GM18907 (cell line): Measurements from ENCODE around the gene PLPPR5.
"Not testable (repeated sequence)": the region's sequence is repeated elsewhere in the genome, so short reads cannot be mapped to it uniquely, and the experiment has no call there.

Source experiments
- ATAC-seq: cut with Tn5 transposase; IDR thresholded peaks from one replicate; pipeline ENCODE4 v1.9.1; 2021; ENCODE audit warnings: mild to moderate bottlenecking, moderate library complexity; ENCODE audit not compliant: unreplicated experiment

Gene PLPPR5

DNA sequence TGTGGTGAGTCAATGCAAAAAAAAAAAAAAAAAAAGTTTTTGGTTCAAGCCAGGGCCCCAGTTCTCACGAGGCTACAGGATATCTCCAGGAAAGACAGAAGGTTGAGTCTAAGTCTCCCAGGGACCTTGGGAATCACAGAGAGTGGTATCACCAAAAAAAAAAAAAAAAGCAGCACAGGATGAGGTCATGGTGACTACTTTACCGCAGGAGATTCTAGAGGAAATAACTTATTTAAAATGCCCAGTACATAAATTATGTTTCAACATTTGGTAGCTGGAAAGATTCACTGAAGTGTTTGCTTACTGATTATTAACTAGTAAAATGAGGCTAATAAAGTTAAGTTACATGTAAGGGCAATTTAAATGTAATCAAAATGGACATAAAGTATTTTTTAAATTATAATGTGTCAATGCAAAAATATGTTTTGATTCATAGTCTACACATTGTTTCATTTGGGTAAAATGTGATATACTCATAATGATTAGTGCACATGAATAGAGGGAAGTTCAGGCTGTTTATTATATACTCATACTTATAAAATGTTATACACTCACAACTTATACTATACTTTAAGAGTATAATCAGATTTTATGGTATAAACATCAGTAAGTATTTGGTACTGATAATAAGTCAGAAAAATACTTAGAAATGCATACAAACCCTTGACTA, 84.1 kb downstream of the PLPPR5 start:
- no peak for ATAC-seq

DNA sequence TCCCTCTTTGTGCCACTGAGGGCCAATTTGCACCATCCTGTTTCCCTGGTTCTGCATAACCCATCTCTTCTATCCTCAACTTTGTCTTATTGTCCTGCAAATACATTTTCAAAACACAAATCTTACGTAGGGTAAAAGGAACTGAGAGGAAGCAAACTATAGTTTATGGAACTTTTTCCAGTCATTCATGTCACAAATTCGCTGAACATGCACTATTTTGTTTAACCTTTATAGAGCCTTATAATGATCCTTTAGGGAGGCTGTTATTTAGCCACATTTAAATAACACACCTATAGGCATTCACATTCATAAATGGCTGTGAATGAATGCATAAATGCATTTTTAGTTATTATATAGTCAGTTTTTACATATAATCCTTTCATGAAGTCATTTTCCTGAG, 85.0 kb downstream of the PLPPR5 start:
- ATAC-seq, result no peak

DNA sequence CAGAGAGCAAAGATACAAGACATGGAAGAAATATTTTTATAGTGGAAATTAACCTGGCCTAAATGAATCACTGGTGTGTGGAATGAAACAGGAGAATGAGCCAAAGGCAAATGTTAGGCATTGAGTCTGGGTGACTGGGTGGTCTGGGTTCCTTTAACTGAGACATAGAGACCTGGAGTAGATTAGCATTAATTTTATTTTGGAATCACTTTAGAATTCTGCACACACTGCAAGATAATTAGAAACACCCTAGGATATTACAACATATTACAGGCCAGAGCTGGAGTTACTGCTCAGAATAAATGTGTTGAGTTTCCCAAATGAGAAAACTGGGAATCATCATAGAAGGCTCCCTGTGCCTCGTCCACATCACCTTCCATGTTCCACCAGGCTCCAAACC, 85.5 kb downstream of the PLPPR5 start:
- no peak for ATAC-seq

DNA sequence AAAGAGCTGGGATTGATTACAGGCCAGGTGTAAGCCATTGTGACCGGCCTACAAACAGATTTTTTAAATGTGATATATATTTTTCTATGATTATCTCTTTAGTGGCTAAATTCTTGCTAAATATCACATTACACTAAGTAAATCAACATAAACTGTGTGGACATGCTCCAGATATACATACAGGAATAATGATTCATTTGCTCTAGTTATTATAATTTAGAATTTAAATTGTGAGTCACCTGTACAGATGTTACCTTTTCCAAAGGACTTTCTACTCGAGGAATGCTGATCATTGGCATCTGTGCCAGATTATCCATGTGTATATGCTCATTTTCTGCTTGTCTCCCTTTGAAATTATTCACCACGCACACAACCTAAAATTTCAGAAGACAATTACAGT, 90.1 kb downstream of the PLPPR5 start:
- no peak for ATAC-seq

DNA sequence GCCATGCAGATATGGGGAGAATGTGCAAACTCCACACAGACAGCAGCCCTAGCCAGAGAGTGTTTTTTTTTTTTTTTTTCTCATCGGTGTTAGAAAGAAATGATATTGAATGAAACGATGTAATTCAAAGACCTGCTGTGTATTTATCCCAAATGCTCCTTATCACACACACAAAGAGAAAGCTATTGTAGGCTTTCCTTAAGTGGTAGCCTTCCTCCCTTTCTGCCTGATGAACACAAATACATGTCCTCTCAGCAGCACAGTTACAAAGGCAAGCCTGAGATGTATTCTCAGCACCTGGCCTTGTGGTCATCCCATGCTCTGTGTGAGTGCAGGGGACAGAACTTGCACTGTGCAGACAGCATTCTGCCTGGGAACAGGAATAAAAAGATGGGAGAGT, 93.8 kb downstream of the PLPPR5 start:
- no peak for ATAC-seq

DNA sequence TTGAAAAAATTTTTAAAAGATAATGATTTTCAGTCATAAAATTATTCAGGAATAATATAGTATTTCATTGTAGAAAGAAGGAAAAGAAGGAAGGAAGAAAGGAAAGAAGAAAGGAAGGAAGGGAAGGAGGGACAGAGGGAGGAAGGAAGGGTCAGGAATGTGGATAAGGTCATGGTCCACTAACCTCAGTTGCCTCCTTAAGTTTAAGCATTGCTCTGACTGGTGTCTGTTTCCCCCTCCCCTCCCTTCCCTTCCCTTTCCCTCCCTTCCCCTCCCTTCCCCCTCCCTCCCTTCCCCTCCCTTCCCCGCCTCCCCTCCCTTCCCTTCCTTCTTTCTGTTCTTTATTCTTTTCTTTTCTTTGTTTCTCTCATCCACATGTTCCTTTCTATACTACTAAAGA, 95.7 kb downstream of the PLPPR5 start:
- ATAC-seq, result no peak

DNA sequence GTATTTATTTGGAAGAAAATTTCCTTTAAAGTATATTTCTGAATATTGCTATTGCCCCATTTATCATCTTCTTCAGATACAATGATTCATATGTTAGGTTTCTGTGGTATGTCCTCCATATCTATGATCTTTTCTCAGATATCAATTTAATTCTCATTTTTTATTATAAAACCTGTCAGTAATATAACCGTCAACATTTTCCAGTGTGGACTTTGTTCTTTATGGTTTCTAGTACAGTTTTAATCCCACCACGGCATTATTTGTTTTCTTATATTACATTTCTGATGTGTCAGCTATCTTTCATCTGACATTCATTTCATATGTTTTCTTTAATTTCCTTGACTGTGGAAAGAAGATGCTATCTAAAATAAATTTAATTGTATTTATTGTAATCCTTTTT, 97.9 kb downstream of the PLPPR5 start:
- ATAC-seq, result no peak

DNA sequence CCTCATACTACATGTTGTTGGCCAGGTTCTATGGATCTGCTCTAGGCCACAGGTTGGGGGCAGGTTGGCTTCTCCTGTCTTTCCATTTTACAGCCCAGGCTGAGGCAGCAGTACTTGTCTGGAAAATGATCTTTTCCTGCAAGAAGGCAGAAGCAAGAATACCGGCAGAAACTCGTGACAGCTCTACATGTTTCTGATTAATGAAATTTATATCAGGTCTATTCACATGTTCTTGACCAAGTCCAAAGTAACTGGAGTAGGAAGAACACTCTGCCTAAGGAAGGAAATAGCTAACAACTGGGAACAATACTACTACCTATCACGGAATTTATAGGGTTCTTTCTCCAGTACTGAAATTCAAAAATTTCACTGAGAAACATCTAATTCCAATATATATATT, 98.3 kb downstream of the PLPPR5 start:
- no peak for ATAC-seq

DNA sequence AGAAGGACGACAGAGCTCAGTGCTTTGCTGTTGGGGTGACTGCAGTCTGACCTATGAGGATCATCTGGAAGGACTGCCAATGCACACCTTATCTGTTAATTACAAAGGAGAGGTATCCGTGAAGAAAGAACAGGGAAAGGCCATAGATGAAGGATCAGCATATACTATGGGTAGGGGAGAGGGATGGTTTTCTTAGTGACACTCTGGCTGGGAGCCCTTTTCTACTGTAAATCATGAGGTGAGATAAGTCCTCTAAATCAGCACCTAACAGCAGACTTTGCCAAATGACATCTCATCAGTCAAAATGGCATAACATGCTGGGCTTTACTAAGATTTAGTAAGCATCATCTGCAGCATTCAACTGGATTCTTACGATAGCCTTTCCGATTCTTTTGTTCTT, 100.0 kb downstream of the PLPPR5 start:
- ATAC-seq, result no peak

DNA sequence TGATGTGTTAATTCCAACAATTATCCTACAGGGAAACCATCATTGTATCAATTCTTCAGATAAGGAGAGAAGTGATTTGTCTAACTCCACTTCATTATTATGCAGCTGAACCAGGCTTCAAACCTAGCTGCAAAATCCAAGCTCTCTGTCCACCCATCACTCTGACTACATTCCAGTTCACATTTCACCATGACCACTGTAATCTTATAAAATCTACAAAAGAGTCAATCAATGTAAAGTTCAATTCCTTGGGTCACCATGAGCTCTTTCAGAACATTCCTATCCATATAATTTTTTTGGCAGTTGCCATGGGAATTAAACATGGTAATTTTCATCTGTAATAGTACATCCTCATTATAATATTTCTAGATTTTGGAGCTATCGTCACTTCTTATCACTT, 100.9 kb downstream of the PLPPR5 start:
- ATAC-seq, result no peak

DNA sequence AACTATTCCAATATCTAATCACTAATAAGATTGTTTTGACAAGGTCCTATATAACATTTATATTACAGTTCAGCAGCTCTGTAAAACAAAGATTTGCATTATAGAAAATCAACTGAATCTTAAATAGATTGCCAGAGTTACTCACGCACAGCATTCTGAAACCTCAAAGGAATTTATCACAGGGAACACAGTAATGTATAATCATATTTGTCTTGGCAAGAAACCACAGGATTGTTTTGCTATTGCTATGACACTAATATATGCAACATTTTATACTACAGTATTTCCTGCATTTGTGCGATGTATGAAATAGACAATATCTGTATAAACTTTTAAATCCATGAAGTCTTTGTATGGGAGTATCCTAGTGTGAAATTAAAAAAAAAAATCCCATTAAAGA, 101.4 kb downstream of the PLPPR5 start:
- no peak for ATAC-seq

DNA sequence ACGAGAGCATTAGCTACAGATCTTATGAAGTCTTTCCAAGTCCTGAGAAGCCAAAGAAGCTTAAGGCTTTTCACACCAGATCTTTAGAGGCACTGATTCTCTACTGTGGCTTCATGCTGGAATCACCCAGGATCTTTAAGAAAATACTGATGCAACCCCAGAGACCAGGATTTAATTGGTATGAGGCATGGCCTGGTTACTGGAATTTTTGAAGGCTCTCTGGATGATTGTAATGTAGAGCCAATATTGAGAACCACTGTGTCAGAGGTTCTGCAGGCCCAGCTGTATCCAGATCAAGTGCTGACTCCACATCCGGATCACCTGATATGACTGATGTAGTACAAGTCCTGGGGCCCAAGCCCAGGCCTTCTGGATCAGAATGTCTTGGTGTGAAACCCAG, 105.7 kb downstream of the PLPPR5 start:
- ATAC-seq, result no peak

DNA sequence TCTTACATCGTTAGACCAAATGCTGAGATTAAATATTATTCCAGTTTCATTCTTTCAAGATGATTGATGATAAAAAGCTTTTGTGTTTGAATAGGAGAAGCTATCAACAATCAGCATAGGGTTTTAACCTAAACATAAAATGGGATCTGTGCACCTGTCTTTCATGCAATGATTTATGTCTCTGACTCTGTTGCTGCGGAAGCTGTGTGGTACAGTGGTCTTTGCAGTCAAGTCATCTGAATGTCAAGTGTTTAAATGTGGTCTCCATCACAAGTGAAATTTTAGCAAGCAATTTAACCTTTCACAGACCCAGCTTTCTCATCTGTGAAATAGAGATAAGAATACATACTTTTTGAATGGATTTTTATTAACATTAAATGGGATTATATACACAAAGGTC, 107.2 kb downstream of the PLPPR5 start:
- ATAC-seq, result no peak

DNA sequence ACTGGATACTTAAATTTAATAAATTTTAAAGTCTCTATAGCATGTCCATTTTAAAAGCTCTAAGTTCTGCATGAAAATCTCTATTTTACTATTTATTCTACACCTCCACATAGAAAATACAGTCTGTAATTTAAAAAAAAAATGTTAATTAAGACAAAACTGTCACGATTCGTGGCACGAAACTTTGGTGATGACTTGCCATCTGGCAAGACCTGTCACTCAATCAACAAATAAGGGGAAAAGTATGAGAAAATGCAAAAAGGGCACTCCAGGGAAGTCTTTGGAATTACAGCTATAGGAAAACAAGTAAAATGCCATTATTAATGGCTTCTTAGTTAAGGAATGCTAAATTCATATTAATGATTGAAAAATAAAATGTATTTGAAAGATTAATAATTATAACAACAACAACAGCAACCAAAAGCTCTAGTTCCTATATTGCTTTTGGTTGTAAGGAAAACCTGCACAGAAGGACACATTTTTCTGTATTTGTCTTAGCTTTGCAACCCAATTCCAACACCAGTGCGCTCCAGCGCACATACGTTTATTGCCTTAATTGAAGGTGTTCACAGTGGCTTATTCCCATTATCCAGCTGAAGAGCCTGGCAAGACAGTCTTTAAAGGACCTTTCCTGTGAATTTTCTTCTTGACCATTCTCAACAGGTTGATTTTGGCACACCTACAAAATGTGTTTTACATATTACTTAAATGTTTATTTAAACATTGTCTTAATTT, 107.8 kb downstream of the PLPPR5 start:
- no peak for ATAC-seq

DNA sequence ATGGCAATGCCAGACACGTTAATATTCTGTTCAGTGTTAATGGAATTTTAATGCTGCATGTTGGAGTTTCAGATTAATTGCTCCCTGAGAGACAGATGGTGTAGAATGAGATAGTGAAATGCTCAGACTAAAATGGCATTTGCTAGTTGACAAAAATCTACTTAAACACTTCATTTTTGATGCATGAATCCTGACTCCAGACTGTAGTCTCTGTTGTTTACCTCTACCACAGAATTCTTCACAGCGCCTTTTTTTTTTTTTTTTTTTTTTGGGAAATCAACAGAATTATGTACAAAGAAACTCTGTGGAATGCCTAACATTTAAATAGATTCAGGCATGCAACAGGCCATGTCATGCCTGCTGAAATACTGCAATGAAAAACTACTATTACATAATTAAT, 111.3 kb downstream of the PLPPR5 start:
- ATAC-seq, result no peak

DNA sequence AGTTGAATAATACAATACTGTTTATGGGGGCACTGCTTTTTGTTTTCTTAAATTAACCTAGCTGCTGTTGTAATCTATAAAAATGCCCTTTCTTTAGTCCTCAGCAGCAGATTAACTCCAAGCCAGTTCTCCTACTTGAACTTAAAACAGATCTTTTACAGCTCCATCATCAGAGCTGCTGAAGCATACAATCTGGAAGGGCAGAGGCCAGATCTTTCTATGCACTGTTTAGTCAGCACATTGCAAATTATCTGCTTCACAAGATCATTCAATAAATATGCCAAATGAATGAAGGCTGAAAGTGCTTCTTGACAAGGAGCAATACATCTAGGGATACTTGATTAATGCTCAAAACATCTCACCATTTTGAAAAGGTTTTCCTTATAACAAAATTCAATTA, 115.8 kb downstream of the PLPPR5 start:
- no peak for ATAC-seq

DNA sequence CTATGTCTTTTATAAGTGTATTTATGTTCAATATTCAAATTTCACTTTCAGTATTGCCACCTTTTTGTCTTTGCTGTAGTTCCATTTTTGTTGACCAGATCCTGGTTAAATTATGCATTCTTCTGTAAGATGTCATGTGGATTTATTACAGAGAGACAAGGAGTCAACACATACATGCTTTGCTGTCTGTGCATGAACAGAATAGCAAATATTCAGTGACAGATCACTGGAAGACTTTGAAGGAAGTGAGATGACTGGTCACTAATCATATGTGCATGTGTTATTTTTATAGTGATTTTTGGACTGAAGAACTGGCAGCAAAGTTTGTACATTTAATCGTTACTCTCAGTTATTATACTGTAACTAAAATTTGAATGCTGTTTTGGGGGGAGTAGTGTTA, 117.2 kb downstream of the PLPPR5 start:
- no peak for ATAC-seq

DNA sequence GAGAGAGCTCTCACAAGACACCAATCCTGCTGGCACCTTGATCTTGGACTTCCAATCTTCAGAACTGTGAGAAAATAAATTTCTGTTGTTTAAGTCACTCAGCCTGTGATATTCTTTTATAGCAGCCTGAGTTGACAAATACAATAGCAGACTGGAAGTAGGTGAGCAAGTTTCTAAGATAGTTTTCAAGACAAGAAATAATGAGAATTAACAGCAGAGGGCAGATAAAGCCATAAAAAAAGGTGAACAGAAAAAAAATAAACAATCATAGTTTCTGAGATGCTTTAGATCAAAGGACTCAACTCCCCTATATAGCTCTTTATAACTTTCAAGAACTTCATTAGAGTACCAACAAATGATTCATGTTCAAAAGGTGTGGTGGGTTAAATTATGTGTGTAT, 119.8 kb downstream of the PLPPR5 start:
- no peak for ATAC-seq

DNA sequence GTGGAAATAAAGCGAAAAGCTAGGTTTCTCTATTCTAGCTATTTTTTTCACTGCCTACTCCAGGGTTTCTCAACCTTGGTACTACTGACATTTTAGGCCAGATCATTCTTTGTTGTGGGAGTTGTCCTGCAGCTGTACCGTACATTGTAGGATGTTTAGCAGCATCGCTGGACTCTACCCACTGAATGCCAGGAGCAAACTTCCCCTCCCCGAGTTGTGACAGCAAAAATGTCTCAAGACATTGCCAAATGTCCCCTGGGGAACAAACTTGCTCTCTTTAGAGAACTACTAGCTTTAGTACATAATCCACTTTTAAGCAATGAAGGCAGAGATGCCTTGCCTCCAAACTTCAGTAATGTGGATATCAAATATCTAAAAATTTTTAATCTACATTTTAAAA, 122.8 kb downstream of the PLPPR5 start:
- no peak for ATAC-seq

DNA sequence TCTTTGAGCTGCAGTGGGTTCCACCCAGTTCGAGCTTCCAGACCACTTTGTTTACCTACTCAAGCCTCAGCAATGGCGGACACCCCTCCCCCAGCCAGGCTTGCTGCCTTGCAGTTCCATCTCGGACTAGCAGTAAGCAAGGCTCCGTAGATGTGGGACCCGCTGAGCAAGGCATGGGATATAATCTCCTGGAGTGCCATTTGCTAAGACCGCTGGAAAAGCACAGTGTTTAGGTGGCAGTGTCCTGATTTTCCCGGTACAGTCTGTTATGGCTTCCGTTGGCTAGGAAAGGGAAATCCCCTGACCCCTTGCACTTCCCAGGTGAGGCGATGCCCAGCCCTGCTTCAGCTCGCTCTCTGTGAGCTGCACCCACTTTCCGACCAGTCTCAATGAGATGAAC, 123.4 kb downstream of the PLPPR5 start:
- ATAC-seq, result not testable (repeated sequence)

DNA sequence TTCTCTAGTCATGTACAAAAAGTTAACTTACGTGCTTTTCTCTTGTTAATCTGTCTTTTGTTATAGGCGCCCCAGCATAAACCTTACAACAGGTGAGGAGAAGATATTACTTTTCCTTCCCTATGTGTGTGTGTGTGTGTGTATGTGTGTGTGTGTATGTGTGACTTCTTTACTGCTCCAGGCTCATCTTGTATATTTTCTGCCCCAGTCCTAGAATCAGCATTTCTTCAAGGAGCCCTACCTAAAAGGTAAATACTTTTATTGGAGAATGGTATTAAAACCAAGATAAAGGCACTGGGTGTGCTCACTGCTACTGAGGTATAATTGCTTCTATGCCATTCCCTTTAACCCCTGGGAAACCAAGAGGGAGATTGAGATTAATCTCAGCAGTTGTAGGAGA, 129.8 kb downstream of the PLPPR5 start:
- no peak for ATAC-seq

DNA sequence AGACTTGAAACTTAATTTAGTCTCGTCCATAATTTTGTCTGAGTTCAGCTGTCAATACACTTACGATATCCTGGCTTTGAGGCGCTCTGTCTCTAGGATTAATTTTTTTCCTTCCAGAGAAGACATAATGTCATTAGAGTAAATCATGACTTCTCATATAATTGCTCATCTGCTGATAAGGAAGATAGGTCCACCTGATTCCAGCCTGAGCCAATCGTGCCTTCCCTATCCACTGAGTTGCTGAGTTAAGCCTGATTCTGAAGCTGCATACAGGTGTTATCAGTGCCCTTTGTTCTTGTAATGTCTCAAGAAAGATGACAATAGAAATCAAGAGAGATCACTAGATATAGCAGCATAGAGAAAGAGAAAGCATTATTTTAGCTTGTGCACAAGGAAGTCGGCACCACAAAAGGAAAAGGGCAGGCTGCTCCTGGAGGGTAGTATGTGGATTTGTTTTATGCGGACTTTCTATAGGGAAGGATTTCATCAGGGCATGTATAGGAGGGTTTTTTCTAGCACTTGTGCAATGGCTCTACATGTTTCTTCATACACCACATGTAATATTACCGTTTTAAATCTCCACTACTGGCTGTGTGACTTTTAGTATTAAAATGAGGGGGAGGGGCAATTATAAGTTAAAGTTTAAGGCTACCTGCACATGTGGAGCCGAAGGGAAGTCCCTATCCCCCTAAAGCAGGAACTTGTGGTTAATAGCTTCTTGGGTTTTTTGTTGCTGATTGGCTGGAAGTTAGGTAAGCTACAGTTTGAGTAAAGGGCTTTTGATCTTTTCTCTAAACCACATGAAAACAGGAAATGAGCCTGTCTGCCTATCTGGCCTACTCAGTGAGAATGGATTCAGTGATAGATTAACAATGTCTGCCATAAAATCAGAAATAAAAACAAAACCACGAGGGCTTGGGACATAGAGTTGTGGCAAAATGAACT, 133.4 kb downstream of the PLPPR5 start:
- ATAC-seq, result peak; percentile 99
